Measurements from ENCODE around the gene CENPX.

The CENPX gene

DNA sequence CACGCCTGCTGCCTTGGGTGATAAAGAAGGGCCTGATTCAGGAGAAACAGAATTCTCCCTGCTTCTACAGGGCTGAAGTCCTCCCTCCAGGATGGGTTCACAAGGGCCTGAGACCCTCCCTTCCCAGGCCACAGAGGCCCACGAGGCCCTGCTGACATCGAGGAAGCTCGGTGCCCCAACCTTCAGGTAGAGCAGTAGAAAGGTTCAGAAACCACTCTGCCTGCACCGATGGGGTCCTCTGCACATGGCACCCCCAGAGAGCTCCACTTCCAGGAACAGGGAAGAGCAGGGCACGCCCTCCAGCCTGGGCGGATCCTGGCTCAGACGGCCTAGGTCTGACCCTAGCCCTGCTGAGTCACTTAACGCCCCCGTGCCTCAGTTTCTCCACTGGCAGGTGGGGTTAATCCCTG, 773 bp downstream of the CENPX start:
- DNase-seq, result no peak

DNA sequence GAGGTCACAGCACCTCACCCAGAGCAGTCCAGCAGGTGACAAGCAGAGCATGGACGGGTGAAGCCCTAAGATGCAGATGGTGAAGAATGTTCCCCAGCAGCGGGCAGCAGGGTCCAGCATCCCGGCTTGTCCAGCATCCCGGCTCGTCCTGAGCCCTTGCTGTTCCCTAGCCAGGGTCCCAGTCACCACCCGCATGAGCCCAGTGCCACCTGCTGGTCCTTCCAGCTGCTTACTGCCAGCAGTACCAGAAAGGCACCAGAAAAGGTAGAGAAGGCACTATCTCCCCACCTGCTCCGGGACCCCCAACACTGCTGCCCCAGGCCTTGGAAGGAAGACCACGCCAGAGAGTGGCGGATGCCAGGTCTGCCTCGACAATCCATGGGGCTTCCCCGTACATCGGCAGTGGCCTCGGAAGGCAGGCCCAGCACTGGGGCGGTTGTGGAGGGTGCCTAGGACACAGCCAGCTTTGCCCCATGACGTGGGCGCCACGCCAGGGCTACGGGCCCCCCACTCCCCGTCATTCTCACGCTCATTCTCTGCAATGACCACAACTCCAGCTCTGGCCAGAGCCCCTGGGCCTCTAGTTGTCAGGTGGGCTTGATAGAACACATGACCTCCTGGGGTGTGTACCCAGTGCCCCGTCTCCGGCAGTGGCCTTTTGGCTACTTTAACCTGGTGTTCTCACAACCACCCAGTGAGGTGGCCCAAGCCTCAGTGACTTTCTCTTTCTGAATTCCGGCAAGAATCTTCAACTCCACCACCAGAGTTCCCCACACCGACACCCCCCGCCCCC, 1.4 kb downstream of the CENPX start:
- peak; percentile 60 for DNase-seq

DNA sequence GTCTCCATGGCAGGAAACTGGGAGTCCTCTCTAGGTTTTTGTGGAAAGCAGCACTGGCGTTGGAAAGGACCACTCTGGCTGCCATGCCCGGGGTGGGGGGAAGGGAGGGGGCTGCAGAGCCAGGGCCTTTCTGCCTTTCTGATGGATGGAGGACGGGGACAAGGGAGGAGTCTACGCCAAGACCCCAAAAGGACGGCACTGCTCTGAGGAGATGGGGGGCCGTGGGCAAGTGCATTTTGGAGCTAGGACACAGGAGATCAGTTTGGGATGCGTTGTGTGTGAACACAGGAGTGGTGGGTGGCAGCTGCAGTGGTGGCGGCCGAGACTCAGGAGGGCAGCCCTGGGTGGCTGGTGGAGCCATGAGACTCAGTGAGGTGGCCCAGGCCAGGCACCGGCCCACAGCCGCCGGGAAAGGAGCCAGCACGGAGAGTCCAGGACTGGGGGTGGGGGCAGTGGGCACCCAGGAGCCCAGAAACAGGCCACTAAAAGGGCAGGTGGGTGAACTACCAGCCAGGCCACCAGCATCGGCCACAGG, 2.0 kb downstream of the CENPX start:
- no peak for DNase-seq

DNA sequence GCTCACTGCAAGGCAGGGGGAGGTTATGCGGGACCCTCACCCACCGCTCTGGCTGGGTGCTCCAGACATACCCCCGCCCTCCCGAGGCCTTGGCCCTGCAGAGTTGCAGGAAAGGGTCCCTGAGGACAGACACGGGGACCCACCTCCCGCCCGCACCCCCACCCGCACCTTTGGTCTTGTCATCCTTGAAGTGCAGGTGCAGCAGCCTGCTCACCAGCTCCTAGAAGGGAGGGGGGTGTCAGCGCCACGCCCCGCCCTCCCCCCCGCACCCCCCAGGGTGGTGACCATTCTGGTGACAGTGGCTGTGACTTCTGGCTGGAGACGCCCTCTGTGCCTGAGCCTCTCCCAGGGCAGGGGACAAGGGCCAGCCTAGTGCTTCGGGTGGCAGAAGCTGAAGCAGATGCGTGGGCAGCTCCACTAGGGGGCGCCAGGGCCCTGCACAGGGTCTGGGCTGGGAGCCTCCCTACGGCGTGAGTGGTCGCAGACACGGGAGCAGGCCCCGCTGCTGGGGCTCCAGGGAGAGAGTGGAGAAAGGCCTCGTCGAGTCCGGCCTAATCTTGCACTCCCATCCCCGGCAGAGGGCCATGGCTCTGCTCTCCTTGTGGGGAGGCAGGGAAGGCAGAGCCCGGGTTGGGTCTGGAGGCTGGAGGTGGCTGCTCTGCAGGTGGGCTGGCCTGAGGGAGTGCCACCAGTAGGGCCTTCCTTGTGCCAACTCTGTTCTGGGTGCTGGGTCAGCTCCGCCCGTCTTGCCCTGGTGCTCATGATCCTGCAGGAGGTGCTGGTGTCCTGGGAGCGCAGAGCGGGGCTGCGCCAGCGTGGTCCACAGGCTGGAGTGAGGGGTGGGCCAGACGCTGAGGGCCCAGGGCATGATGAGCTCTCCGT, 2.7 kb downstream of the CENPX start:
- peak; percentile 60 for DNase-seq

DNA sequence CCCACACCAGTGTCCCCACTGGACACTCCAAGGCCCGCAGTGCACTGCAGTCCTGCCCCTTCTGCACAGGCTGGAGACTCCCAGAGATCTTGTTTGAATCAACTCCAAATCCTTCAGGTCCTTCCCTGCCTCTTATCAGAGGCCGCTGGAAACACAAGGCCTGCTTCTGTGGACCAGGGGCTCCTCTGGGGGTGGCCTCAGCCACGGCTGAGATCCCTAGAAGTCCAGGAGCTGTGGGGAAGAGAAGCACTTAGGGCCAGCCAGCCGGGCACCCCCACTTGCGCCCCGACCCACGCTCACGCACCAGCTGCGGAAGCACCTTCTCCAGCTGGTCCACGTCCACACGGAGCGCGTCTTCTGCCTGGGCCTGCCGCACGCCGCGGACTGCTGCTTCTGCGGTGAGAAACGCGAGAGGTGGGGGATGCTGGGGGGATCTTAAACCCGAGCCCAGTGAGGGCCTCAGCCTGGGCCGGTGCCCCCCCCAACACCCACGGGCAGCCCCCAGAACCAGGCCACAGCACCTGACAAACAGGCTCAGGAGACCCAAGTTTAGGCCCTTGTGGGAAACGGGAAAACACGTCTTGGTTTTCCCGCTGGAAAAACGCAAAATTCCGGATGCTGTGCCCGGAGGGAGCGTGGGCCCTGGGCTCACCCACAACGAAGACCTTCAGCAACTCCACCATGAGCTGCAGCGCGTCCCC, 3.5 kb downstream of the CENPX start:
- no peak for DNase-seq

DNA sequence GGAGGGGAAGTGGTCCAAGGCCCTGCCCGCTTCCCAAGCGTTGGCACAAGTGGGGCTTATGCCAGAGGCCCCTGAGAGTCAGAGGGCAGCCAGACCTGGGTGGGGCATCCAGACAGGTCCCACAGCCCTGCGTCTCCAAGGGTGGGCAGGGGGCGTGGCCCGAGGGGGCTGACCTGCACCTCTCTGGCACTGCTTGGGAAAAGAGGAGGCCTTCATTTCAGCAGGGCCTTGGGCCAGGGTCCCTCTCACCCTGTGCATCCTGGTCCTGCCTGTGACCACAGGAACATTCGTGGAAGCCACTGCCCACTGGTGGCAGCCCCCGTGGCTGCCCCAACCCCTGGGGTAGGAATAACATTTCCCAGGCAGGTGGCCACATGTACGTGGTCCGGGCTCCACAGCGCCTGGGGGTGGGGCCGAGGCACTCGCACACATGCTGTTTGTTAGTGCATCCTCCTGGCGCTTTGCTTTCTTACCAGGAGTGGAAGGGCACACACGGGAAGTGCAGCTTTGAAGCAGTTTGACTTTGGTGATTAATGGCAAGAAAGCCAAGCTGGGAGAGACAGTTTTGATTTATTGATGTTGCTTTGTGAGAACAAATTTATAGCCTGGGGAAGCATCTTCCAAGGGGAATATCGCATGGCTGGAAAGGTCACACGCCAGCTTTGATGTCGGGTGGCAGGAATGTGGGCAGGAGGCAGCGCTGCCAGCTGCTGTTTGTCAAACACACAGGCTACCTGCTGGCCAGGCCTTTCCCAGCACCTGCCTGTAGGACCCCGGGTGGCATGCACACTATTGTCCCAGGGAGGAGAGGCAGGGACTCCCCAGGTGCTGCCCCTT, 4.3 kb downstream of the CENPX start:
- DNase-seq, result no peak

DNA sequence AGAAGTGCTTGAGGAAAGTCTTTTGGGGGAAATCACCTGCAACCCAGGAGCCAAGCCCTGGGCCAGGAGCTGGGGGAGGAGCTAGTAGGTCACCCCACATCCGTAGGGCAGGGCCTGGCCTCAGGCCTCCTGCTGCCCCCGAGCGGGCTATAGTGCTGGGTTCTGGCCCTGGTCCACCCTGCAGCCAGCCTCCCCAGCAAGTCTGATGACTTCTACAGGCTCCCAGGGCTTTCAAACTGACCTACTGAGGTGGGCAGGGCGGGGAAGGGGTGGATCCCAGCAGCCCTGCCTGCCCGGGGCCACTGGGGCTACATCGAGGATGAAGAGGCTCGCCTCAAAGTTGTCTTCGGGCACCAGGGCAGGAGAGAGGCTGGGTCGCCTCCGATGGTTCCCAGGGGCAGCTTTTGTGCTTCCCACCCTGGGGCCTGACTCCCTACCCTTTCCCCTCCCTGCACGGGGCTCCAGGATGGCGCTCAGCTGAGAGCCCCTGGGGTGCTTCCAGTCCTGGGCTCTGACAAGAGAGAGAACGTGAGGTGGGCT, 5.0 kb downstream of the CENPX start:
- DNase-seq, result no peak

DNA sequence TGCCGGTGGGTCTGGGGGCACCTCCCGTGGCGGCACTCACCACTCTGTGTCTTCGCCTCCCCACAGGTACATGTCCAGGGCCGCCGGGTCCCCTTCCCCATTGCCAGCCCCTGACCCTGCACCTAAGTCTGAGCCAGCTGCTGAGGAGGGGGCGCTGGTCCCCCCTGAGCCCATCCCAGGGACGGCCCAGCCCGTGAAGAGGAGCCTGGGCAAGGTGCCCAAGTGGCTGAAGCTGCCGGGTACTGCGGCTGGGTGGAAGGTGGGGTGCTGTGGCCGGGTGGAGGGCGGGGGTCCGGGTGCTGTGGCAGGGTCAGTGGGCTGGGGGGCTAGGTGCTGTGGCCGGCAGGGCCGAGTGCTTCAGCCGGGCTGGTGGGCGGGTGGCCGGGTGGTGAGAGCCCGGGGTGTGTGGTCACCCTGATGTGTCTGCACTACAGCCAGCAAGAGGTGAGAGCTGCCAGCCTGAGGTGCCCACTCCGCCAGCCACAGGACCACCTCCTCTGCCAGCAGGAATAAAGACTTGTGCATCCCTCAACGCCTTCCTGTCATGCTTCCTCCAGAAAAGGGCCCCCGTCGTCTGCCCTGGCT, 5.7 kb downstream of the CENPX start:
- DNase-seq, result no peak

DNA sequence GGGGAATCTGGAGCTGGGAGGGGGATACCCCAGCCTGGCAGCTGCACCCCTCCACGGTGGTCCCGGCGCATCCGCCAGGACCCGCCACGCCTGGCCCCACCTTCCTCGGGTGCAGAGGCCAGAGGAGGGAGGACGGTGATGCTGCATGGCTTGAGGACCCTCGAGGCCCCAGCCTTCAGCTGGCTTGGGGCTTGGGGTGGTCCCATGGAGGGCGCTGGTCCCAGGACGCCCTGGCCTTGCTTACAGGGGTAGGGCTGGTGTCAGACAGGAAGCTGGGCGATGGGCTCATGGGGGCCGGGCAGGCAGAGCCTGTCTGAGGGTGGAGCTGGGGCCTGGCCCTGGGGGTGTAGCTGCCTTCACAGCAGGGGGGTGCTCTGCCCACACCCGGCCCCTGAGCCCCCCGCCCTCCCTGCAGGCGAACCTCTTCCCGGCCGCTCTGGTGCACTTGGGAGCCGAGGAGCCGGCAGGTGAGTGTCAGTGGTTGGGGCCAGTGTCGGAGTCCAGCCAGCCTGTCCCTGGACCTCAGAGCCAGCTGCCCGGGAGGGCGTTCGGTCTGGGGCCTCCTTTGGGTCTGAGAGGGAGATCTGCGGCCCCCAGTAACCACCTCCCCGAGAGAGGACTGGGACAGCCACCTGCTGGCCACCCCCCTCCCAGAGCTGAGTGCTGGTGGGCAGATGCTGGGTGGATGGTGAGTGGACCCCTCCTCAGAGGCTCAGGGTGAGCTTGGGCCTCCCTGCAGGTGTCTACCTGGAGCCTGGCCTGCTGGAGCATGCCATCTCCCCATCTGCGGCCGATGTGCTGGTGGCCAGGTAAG, 6.4 kb downstream of the CENPX start:
- DNase-seq, result no peak

DNA sequence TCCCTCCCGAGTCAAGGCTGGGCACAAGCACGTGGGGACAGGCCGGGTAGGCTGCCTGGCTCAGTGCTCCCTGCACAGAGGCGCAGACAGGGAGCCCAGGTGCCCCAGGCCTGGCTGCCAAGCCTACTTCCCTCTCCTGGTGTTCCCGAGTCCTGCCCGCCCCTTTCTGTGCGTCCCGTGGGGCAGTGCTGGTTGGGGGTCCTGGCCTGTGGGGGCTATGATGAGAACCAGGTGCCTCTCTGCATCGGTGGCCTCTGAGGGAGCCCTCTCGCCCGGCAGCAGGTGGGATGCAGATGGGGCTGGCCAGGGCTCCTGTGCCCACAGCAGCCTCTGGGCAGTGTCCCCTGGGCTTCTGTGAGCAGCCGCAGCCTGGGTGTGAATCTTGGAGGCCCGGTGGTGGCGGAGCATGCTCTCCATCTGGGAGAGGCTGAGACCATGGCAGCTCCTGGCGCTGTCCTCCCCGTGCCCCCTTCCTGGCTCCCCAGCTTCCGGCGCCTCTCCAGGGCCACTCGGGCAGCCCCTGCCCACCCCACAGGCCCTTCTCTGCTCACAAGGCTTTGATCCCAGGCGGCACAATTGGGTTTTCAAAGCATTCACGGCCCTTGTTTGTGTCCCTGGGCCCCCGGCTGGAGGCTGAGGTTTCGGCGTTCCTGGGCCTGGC, 7.2 kb downstream of the CENPX start:
- no peak for DNase-seq

DNA sequence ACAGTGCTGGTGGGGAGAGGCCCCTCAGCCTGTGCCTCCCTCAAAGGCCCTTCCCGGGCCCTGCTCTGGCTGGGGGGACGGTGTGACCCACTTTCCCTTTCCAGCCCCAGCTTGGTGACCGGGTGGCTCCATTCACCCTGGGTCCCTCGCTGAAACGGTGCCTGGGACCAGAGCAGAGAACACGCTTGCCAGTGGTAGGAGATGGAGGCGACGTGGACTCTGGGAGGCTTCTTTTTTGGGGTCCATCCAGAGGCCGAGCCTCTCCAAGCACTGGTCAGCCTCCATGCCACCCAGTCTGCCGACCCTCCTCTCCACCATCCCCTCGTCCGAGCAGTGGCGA, 7.7 kb downstream of the CENPX start:
- no peak for DNase-seq

DNA sequence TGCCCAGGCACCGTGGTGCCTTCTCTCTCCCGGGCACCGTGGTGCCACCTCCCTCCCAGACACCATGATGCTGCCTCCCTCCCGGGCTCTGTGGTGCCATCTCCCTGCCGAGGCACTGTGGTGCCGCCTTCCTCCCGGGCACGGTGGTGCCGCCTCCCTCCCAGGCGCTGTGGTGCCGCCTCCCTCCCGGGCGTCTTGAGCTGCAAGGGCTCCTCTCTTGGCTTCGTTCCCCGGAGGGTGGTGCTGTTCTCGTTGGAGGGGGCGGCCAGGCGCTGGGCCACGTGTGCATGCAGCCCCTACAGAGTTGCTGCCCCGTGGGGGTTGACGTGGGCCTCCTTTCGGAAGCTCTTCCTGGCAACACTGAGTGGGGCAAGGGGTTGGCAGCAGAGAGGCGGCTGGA, 8.2 kb downstream of the CENPX start:
- no peak for DNase-seq

DNA sequence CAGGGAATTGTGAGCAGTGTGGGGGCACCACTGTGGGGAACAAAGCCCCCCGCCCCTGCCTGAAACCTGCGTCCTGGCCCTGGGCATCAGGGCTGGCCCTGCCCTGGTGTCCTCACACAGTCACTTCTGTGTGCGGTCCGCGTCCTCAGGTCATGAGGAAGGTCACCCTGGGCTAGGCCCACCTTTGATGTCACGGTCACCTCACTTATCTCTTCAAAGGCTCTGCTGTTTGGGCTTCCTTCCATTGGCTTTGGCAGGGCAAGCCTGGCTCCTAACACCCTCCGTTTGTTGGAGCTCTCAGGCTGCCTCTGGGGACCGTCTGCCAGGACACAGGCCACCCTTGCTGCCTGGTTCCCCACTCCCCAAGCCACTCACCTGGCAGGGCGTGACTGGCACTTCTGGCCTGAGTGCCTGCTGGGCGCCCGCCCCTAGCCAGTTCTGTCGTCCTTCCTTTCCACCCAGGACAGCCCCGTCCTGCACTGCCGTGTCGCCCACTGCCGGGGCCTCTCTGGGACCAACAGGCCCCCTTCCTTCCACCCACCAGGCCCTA, 8.8 kb downstream of the CENPX start:
- no peak for DNase-seq

DNA sequence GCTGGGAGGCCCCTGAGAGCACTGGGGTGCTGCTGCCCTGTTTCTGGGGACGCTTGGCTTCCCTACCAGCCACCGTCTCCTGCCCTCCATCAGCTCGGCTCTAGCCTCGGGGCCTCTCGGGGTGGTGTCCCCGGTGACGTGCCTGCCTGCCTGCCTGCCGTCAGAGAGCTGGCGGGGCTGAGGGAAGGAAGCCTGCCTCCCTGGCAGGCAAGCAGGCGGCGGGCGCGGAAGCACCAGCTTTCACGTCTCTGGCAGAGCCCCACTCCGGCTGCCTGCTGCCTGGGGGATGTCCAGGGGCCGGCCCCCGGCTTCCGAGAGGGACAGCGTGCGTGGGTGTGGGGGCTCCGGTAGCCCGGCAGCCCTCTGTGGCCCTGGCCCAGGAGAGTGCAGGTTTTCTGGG, 9.3 kb downstream of the CENPX start:
- no peak for DNase-seq

DNA sequence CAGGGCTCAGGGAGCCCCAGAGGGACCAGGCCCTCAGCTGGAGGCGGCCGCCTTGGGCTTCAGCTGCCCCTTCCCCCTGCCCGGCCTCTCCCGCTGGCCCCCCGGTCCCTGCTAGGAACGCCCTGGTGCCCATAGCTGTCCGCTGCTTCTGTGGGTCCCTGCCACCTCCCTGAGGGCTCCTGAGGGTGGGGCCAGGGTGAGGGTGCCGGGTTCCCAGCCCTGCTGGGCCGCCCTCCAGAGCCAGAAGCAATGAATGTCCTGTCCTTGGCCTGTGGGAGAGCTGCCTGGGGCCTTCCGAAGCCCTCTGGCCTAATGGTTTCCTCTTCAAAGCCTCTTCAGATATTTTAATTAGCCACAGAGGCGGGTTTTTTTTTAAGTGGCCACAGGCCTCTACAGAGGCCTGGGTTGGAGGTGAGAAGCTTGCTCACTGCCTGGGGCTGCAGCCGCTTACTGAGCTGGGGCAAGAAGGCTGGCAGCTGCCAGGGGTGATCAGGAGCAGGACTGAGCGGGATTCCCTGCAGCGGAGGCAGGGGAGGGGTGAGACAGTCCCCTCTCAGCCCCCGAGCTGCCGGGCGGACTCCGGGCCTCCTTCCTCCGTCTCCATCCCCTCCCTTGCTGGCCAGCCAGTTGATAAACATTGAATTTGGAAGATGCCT, 9.9 kb downstream of the CENPX start:
- no peak for DNase-seq

DNA sequence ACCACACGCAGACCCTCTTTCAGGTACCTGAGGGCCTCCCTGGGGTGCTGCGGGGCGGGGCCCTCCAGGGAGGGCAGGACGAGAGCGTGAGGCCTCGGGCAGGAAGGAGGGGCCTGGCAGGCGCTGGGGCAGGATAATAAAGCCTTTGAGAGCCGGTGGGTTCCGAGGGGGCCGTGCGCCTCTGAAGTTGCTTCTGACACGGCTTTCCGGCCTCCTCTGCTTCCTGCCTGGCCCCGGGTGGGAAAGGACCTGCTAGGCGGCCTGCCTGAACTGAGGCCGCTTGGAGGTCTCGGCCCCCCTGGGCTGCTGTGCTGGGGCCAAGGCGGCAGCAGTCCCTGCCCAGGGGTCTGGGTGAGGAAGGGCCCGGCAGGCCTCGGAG, 10.4 kb downstream of the CENPX start:
- no peak for DNase-seq

DNA sequence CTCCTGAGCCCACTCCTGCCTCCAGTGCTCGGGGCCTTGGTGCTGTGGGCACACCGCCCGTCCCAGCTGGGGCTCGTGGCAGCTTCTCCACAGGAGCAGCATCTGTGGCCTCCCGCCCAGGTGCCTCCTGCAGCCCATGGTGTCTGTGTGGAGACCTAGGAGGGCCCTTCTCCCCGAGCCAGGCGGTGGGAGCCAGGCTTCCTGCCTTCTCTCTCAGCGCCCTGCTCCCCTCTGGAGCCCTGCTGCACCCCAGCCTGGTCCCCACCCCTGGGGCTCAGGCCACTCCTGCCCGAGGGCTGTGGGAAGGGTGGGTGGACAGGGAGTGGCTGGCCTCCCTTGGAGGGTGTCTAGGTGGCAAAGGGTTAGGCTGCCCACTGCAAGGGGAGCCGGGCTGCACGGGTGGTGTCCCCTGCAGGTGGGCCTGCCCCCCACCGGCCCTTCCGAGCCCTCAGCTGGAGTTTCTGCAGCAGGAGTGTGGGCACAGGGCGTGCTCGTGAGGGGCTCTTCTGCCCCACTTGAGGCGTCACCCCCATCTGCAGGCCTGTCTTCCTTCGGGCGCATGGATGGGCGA, 11.0 kb downstream of the CENPX start:
- DNase-seq, result no peak

DNA sequence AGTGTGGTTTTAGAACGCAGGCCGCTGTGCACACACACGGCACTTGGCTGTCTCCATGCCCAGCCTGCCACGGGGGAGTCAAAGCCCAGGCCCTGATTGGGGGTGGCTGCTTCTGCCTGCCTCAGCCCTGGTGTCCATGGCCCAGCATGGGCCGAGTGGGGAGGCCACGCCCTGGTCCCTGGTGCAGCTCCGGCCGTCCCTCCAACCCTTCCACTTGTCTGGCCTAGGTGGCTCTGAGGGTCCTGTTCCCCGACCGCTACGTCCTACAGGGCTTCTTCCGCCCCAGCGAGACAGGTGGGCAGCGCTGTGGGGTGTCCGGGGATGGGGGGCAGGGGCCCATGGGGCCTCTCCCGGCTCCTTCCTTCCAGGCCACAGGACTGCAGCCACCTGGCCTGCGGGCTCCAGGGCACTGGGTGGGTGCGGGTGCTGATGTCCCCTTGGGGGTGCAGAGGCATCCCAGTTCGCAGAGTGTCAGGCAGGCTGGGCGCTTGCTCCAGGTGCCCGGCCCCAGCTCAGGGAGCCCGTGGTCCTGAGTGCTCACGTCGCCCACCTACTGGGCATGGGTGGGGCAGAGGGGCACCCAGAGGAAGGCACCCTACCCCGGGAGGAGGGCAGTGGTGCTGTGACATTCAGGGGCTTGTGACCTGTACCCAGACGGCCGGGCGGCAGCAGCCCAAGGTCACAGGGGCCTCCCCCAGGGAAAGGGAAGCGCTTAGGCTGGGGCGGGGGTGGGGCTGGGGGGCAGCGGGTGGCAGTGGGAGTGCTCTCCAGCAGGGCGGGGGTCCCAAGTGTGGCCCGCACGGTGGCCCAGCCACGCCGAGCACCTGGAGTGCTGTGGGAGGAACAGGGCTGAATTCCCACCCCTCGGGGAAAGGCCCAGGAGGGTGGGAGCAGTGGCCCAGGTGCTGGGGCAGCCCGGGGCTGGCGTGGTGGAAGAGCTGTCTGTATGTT, 11.8 kb downstream of the CENPX start:
- no peak for DNase-seq
